ENCODE results near the gene AMBRA1.

GRCh38 chr11:46391186-46391577, 202.6 kb downstream of the AMBRA1 start:
- TF ChIP-seq CTCF (IDR thresholded peaks at IDR 0.05; ENCODE audit: poor library complexity, severe bottlenecking), result no peak
- no peak for TF ChIP-seq EZH2 (IDR thresholded peaks at IDR 0.05; ENCODE audit: borderline replicate concordance, insufficient read depth, low read length, poor library complexity, severe bottlenecking)
- no peak for TF ChIP-seq POLR2AphosphoS5 (IDR thresholded peaks at IDR 0.05)
- no peak for TF ChIP-seq REST (IDR thresholded peaks at IDR 0.05; ENCODE audit: borderline replicate concordance)
- no peak for TF ChIP-seq RAD21 (conservative IDR thresholded peaks at IDR 0.05)
- TF ChIP-seq MXI1 (conservative IDR thresholded peaks at IDR 0.05; ENCODE audit: poor library complexity, severe bottlenecking), result no peak
- no peak for TF ChIP-seq TAF1 (IDR thresholded peaks at IDR 0.05; ENCODE audit: low read depth)
- TF ChIP-seq EP300 (conservative IDR thresholded peaks at IDR 0.05; ENCODE audit: poor library complexity, severe bottlenecking), result no peak

Measured in neural cell (in vitro differentiated cells).